Measurements from ENCODE around the gene MAML1. TPM values are rescaled to one million over a fixed set of nuclear protein-coding genes. Genes with fewer than 3 reads are reported as not detected.

Gene MAML1
- polyA plus RNA-seq, 1 donor from 2014 or later, result 6.8 TPM

DNA sequence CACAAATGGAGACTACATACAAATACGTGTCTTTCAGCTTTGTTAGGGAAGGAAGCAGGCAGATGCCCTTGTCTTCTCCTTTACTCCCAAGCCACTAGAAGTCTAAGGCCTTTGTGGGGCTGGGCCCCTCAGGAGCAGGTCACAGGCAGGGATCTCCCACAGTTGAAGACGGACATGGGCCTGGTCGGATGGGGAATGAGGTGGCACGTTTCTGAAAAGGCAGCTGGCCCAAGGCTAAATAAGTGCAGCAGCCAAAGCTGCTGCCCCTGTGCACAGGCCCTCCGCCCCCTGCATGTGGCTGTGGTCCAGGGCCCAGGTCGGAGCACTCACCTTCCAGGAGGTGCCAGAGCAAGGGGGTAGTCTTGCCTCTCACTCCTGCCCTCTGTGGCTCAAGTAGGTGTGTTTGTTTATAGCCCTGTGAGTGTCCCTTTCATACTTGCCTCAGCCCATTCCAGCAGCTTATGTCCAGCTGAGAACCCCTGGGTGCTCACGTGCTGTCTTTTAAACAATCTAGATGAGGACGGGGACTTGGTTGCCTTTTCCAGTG lies 89.9 kb downstream of the MAML1 start:
- peaks cover 12% of the 10 kb centered on the region for H3K79me2 ChIP-seq (replicated peaks; ENCODE audit: insufficient read depth, low read length)
- no peaks in the 10 kb centered on the region for H3K9me2 ChIP-seq (ENCODE audit: insufficient read depth, low read length)
- peak overlapping the region; percentile 92 for H3K9ac ChIP-seq (ENCODE audit: low read length)
- no peaks in the 10 kb centered on the region for H3K36me3 ChIP-seq (ENCODE audit: insufficient read depth, low read length)
- H3K4me2 ChIP-seq (ENCODE audit: low read length), result peak overlapping the region; percentile 75
- H3K27ac ChIP-seq (ENCODE audit: low read length), result no peak overlapping the region
- no peaks in the 10 kb centered on the region for H3K27me3 ChIP-seq (ENCODE audit: insufficient read depth, low read depth, low read length)
- no peak overlapping the region for H2AFZ ChIP-seq (ENCODE audit: low read depth, low read length)
- no peaks in the 10 kb centered on the region for H3K9me3 ChIP-seq (ENCODE audit: low read length)
- no peaks in the 10 kb centered on the region for H3F3A ChIP-seq (ENCODE audit: insufficient read depth, low read length, poor library complexity, severe bottlenecking)
- TF ChIP-seq EZH2 (IDR thresholded peaks at IDR 0.05; ENCODE audit: borderline replicate concordance, insufficient read depth, low read length, poor library complexity, severe bottlenecking) (no peak), MXI1 (conservative IDR thresholded peaks at IDR 0.05; ENCODE audit: poor library complexity, severe bottlenecking) (no peak), RAD21 (conservative IDR thresholded peaks at IDR 0.05) (no peak), CTCF (IDR thresholded peaks at IDR 0.05; ENCODE audit: poor library complexity, severe bottlenecking) (no peak), POLR2AphosphoS5 (IDR thresholded peaks at IDR 0.05) (no peak), TAF1 (IDR thresholded peaks at IDR 0.05; ENCODE audit: low read depth) (no peak), EP300 (conservative IDR thresholded peaks at IDR 0.05; ENCODE audit: poor library complexity, severe bottlenecking) (no peak), SMC3 (conservative IDR thresholded peaks at IDR 0.05; ENCODE audit: poor library complexity) (no peak)
- TF ChIP-seq, protein P1, sequence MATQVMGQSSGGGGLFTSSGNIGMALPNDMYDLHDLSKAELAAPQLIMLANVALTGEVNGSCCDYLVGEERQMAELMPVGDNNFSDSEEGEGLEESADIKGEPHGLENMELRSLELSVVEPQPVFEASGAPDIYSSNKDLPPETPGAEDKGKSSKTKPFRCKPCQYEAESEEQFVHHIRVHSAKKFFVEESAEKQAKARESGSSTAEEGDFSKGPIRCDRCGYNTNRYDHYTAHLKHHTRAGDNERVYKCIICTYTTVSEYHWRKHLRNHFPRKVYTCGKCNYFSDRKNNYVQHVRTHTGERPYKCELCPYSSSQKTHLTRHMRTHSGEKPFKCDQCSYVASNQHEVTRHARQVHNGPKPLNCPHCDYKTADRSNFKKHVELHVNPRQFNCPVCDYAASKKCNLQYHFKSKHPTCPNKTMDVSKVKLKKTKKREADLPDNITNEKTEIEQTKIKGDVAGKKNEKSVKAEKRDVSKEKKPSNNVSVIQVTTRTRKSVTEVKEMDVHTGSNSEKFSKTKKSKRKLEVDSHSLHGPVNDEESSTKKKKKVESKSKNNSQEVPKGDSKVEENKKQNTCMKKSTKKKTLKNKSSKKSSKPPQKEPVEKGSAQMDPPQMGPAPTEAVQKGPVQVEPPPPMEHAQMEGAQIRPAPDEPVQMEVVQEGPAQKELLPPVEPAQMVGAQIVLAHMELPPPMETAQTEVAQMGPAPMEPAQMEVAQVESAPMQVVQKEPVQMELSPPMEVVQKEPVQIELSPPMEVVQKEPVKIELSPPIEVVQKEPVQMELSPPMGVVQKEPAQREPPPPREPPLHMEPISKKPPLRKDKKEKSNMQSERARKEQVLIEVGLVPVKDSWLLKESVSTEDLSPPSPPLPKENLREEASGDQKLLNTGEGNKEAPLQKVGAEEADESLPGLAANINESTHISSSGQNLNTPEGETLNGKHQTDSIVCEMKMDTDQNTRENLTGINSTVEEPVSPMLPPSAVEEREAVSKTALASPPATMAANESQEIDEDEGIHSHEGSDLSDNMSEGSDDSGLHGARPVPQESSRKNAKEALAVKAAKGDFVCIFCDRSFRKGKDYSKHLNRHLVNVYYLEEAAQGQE (IDR thresholded peaks at IDR 0.05; ENCODE audit: borderline replicate concordance), result no peak
- H4K20me1 ChIP-seq (ENCODE audit: insufficient read depth), result no peaks in the 10 kb centered on the region
- H3K4me3 ChIP-seq (ENCODE audit: low read length), result peak overlapping the region; percentile 99

GRCh38 chr5:179823937-179824744 lies 91.5 kb downstream of the MAML1 start:
- Histone ChIP-seq H3K9ac (ENCODE audit: low read length) (no peak overlapping the region), H3K9me2 (ENCODE audit: insufficient read depth, low read length) (no peaks in the 10 kb centered on the region), H3K4me3 (ENCODE audit: low read length) (no peak overlapping the region), H3K27me3 (ENCODE audit: insufficient read depth, low read depth, low read length) (no peaks in the 10 kb centered on the region), H3F3A (ENCODE audit: insufficient read depth, low read length, poor library complexity, severe bottlenecking) (no peaks in the 10 kb centered on the region), H4K20me1 (ENCODE audit: insufficient read depth) (no peaks in the 10 kb centered on the region), H3K9me3 (ENCODE audit: low read length) (no peaks in the 10 kb centered on the region), H3K79me2 (replicated peaks; ENCODE audit: insufficient read depth, low read length) (peaks cover 12% of the 10 kb centered on the region), H3K27ac (ENCODE audit: low read length) (no peak overlapping the region), H3K4me2 (ENCODE audit: low read length) (no peak overlapping the region), H3K36me3 (ENCODE audit: insufficient read depth, low read length) (no peaks in the 10 kb centered on the region), H2AFZ (ENCODE audit: low read depth, low read length) (no peak overlapping the region)
- TF ChIP-seq RAD21 (conservative IDR thresholded peaks at IDR 0.05), result no peak
- TF ChIP-seq POLR2AphosphoS5 (IDR thresholded peaks at IDR 0.05), result no peak
- TF ChIP-seq EP300 (conservative IDR thresholded peaks at IDR 0.05; ENCODE audit: poor library complexity, severe bottlenecking), result no peak
- no peak for TF ChIP-seq CTCF (IDR thresholded peaks at IDR 0.05; ENCODE audit: poor library complexity, severe bottlenecking)
- no peak for TF ChIP-seq EZH2 (IDR thresholded peaks at IDR 0.05; ENCODE audit: borderline replicate concordance, insufficient read depth, low read length, poor library complexity, severe bottlenecking)
- TF ChIP-seq, protein P1 (IDR thresholded peaks at IDR 0.05; ENCODE audit: borderline replicate concordance), result no peak
- no peak for TF ChIP-seq MXI1 (conservative IDR thresholded peaks at IDR 0.05; ENCODE audit: poor library complexity, severe bottlenecking)
- no peak for TF ChIP-seq SMC3 (conservative IDR thresholded peaks at IDR 0.05; ENCODE audit: poor library complexity)

Data from neural cell (in vitro differentiated cells).